Hepatocyte (in vitro differentiated cells): ENCODE data around the gene KCNA5. TPM values are rescaled to one million over a fixed set of nuclear protein-coding genes. Genes with fewer than 3 reads are reported as not detected.

ENCODE experiments used
- DNase-seq: peaks from one replicate; pipeline ENCODE4 v3.0.0-alpha.2; 2016; ENCODE audit warnings: low spot score
- H2AFZ ChIP-seq: fragments of 200-600 bp; sonication (generic); 2 replicates; pipeline ENCODE4 v1.6.0; 2016; ENCODE audit warnings: antibody characterized with exemption, mild to moderate bottlenecking
- H3K27ac ChIP-seq: fragments of 200-600 bp; sonication (generic); 2 replicates; pipeline ENCODE4 v1.5.1; 2016; ENCODE audit warnings: mild to moderate bottlenecking
- H3K27me3 ChIP-seq: fragments of 200-600 bp; sonication (generic); 2 replicates; pipeline ENCODE4 v1.6.1; 2016
- H3K36me3 ChIP-seq: fragments of 200-600 bp; sonication (generic); replicated peaks from 2 replicates; pipeline ENCODE4 v1.5.1; 2016; ENCODE audit warnings: low read depth; ENCODE audit not compliant: insufficient read depth
- H3K4me1 ChIP-seq: fragments of 200-600 bp; sonication (generic); 2 replicates; pipeline ENCODE4 v1.5.1; 2016; ENCODE audit warnings: mild to moderate bottlenecking, moderate library complexity; ENCODE audit not compliant: insufficient read depth
- H3K4me2 ChIP-seq: fragments of 200-600 bp; sonication (generic); 2 replicates; pipeline ENCODE4 v1.6.0; 2016
- H3K4me3 ChIP-seq: fragments of 200-600 bp; sonication (generic); 2 replicates; pipeline ENCODE4 v1.5.1; 2016; ENCODE audit warnings: mild to moderate bottlenecking
- H3K79me2 ChIP-seq: fragments of 200-600 bp; sonication (generic); 2 replicates; pipeline ENCODE4 v1.6.0; 2017; ENCODE audit warnings: mild to moderate bottlenecking
- H3K9me2 ChIP-seq: fragments of 200-600 bp; sonication (generic); replicated peaks from 2 replicates; pipeline ENCODE4 v1.6.0; 2017; ENCODE audit warnings: mild to moderate bottlenecking; ENCODE audit not compliant: insufficient read depth
- H3K9me3 ChIP-seq: fragments of 200-600 bp; sonication (generic); 2 replicates; pipeline ENCODE4 v1.5.1; 2016; ENCODE audit warnings: low read depth, mild to moderate bottlenecking
- H4K20me1 ChIP-seq: fragments of 200-600 bp; sonication (generic); 2 replicates; pipeline ENCODE4 v1.6.0; 2016; ENCODE audit warnings: mild to moderate bottlenecking; ENCODE audit not compliant: insufficient read depth, poor library complexity, severe bottlenecking
- EZH2 ChIP-seq: fragments of 200-600 bp; sonication (generic); IDR thresholded peaks from 2 replicates; pipeline ENCODE4 v1.6.1; 2016; ENCODE audit warnings: antibody characterized with exemption, mild to moderate bottlenecking, borderline replicate concordance
- EZH2phosphoT487 ChIP-seq: fragments of 200-600 bp; sonication (generic); IDR thresholded peaks from one replicate; pipeline ENCODE4 v1.6.1; 2018; ENCODE audit warnings: antibody characterized with exemption, mild to moderate bottlenecking, low read depth, moderate library complexity; ENCODE audit not compliant: unreplicated experiment, severe bottlenecking
- WGBS: methylation state at CpG from one replicate; pipeline ENCODE4 v1.1.6; 2016; ENCODE audit warnings: low lambda C conversion rate; ENCODE audit errors: missing lambda C conversion rate; 5-methylcytosine and 5-hydroxymethylcytosine counted together
- polyA plus RNA-seq: library from polyadenylated mRNA; unstranded; fragments of >200 nt; fragmentation: Nextera tagmentation; extraction: Ambion mirVana; gene quantifications from 2 replicates; pipeline ENCODE4 v1.2.1, GENCODE V29; 2016
- total RNA-seq: library from RNA; depleted of rRNA; stranded (reverse); fragments of >200 nt; gene quantifications from 2 replicates; pipeline ENCODE4 v1.2.3, GENCODE V29; 2014
- TF ChIP-seq, protein P1 (sequence below): fragments of 200-600 bp; sonication (generic); IDR thresholded peaks from 2 replicates; pipeline ENCODE4 v1.5.1; 2016; ENCODE audit warnings: antibody characterized with exemption, mild to moderate bottlenecking; ENCODE audit not compliant: poor library complexity

KCNA5 gene
- total and polyA plus RNA-seq, 2 experiments from 2014 or later: 1.8 to 2.8 TPM

DNA sequence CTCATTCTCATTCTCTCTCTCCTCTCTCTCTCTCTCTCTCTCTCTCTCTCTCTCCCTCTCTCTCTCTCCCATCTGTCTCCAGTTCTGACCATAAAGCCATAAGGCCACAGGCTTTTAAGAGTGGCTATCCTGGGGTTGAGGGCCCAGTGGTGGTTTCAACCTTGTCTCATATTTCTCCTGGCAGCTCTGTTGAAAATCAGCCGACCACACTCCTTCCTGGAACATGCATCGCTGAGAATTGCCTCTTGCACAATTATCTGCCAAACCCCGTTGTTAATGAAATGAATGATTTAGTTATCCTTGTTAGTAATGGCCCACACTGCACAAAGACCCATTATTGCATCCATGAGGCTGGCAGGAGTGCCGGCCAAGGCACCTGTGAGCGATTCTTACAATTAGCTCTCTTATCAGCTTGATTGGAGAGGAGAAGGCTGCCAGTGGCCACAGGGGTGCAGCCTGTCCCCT is 30.4 kb upstream of the KCNA5 start:
- no peaks in the 10 kb centered on the region for H3K36me3 ChIP-seq
- DNase-seq: no peak
- H3K27ac ChIP-seq: no peak overlapping the region
- H3K9me2 ChIP-seq: no peaks in the 10 kb centered on the region
- no peaks in the 10 kb centered on the region for H3K4me1 ChIP-seq
- no peaks in the 10 kb centered on the region for H3K79me2 ChIP-seq
- TF ChIP-seq EZH2phosphoT487 (no peak), EZH2 (no peak)
- TF ChIP-seq, protein P1, sequence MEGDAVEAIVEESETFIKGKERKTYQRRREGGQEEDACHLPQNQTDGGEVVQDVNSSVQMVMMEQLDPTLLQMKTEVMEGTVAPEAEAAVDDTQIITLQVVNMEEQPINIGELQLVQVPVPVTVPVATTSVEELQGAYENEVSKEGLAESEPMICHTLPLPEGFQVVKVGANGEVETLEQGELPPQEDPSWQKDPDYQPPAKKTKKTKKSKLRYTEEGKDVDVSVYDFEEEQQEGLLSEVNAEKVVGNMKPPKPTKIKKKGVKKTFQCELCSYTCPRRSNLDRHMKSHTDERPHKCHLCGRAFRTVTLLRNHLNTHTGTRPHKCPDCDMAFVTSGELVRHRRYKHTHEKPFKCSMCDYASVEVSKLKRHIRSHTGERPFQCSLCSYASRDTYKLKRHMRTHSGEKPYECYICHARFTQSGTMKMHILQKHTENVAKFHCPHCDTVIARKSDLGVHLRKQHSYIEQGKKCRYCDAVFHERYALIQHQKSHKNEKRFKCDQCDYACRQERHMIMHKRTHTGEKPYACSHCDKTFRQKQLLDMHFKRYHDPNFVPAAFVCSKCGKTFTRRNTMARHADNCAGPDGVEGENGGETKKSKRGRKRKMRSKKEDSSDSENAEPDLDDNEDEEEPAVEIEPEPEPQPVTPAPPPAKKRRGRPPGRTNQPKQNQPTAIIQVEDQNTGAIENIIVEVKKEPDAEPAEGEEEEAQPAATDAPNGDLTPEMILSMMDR: no peak
- no peak overlapping the region for H3K4me2 ChIP-seq
- H3K27me3 ChIP-seq: peaks cover 11% of the 10 kb centered on the region
- H3K4me3 ChIP-seq: no peak overlapping the region
- H3K9me3 ChIP-seq: no peaks in the 10 kb centered on the region
- WGBS: 77% methylated on average over 5 of the region's 5 CpGs
- H4K20me1 ChIP-seq: no peaks in the 10 kb centered on the region
- H2AFZ ChIP-seq: no peak overlapping the region

- Histone ChIP-seq H3K27ac (no peak overlapping the region), H4K20me1 (no peaks in the 10 kb centered on the region), H3K4me3 (no peak overlapping the region), H3K36me3 (no peaks in the 10 kb centered on the region), H3K9me2 (no peaks in the 10 kb centered on the region), H3K27me3 (peaks cover 11% of the 10 kb centered on the region), H3K4me2 (no peak overlapping the region), H3K79me2 (no peaks in the 10 kb centered on the region), H3K4me1 (no peaks in the 10 kb centered on the region), H2AFZ (no peak overlapping the region), H3K9me3 (no peaks in the 10 kb centered on the region)
- no peak for TF ChIP-seq EZH2
- TF ChIP-seq, protein P1: no peak
- TF ChIP-seq EZH2phosphoT487: no peak
- WGBS: 68% methylated on average over 2 of the region's 2 CpGs
- DNase-seq: no peak
These were observed 29.4 kb upstream of the KCNA5 start for GRCh38 chr12:5014269-5014668.

GRCh38 chr12:5015711-5016492 is 27.8 kb upstream of the KCNA5 start:
- H3K9me3 ChIP-seq: no peaks in the 10 kb centered on the region
- no peak overlapping the region for H3K4me2 ChIP-seq
- 82% methylated on average over 12 of the region's 12 CpGs for WGBS
- H3K4me1 ChIP-seq: no peaks in the 10 kb centered on the region
- H3K4me3 ChIP-seq: no peak overlapping the region
- H2AFZ ChIP-seq: no peak overlapping the region
- TF ChIP-seq EZH2phosphoT487: no peak
- TF ChIP-seq EZH2: no peak
- TF ChIP-seq, protein P1: no peak
- DNase-seq: no peak
- no peaks in the 10 kb centered on the region for H3K9me2 ChIP-seq
- peaks cover 11% of the 10 kb centered on the region for H3K27me3 ChIP-seq
- H3K79me2 ChIP-seq: no peaks in the 10 kb centered on the region
- H4K20me1 ChIP-seq: no peaks in the 10 kb centered on the region
- no peak overlapping the region for H3K27ac ChIP-seq
- H3K36me3 ChIP-seq: no peaks in the 10 kb centered on the region
